K562 (cell line): ENCODE data around the gene ZNF488. TPM values are rescaled to one million over a fixed set of nuclear protein-coding genes. Genes with fewer than 3 reads are reported as not detected.

ENCODE experiments used
- ARID4B ChIP-seq: sonication (generic); formaldehyde crosslinking; IDR thresholded peaks from 2 replicates; pipeline ENCODE4 v1.8.0; 2022; ENCODE audit warnings: mild to moderate bottlenecking, missing genetic modification reagents
- BACH1 ChIP-seq: fragments of 200-800 bp; sonication (Bioruptor generic); IDR thresholded peaks from 2 replicates; pipeline ENCODE4 v1.6.1; 2016; ENCODE audit warnings: missing genetic modification characterization, missing compliant biosample characterization
- E2F3 ChIP-seq: fragments of 250-450 bp; sonication (Bioruptor Pico); IDR thresholded peaks from 2 replicates; pipeline ENCODE4 v1.4.0; 2020; ENCODE audit warnings: mild to moderate bottlenecking
- HMG20A ChIP-seq: fragments of 450-650 bp; formaldehyde crosslinking; conservative IDR thresholded peaks from 2 replicates; pipeline ENCODE4 v1.4.0; 2020; ENCODE audit warnings: mild to moderate bottlenecking, mixed read lengths
- MIER1 ChIP-seq: fragments of 450-650 bp; IDR thresholded peaks from 2 replicates; pipeline ENCODE4 v1.6.1; 2016; ENCODE audit warnings: antibody characterized with exemption, mild to moderate bottlenecking, low read depth
- RHOXF2B ChIP-seq: fragments of 250-450 bp; sonication (Bioruptor Pico); conservative IDR thresholded peaks from 2 replicates; pipeline ENCODE4 v1.5.1; 2021
- TRIM25 ChIP-seq: fragments of 450-650 bp; IDR thresholded peaks from 2 replicates; pipeline ENCODE4 v1.7.0; 2016; ENCODE audit warnings: borderline replicate concordance
- ZBTB49 ChIP-seq: sonication (generic); formaldehyde crosslinking; IDR thresholded peaks from 2 replicates; pipeline ENCODE4 v1.8.0; 2022; ENCODE audit warnings: missing genetic modification reagents, mild to moderate bottlenecking, borderline replicate concordance
- ZNF124 ChIP-seq: sonication (generic); formaldehyde crosslinking; IDR thresholded peaks from 2 replicates; pipeline ENCODE4 v1.8.1; 2022; ENCODE audit warnings: missing genetic modification reagents
- ZNF316 ChIP-seq: fragments of 450-650 bp; IDR thresholded peaks from 2 replicates; pipeline ENCODE4 v1.6.1; 2016
- ZNF511 ChIP-seq: sonication (generic); formaldehyde crosslinking; IDR thresholded peaks from 2 replicates; pipeline ENCODE4 v1.8.0; 2022; ENCODE audit warnings: mild to moderate bottlenecking, missing genetic modification reagents
- ZNF592 ChIP-seq: fragments of 450-650 bp; IDR thresholded peaks from 2 replicates; pipeline ENCODE4 v1.6.1; 2017; ENCODE audit warnings: antibody characterized with exemption, mild to moderate bottlenecking
- ZNF764 ChIP-seq: fragments of 250-450 bp; sonication (Bioruptor Pico); IDR thresholded peaks from 2 replicates; pipeline ENCODE4 v1.4.0; 2020; ENCODE audit warnings: low read depth, mild to moderate bottlenecking, moderate library complexity
- ZNF830 ChIP-seq: fragments of 250-450 bp; sonication (Bioruptor Pico); IDR thresholded peaks from 2 replicates; pipeline ENCODE4 v1.5.0; 2021; ENCODE audit warnings: mild to moderate bottlenecking
- polyA plus RNA-seq, 8 experiments: library from polyadenylated mRNA; depleted of rRNA in 4 of 8; stranded (reverse) in 5 of 8; unstranded in 3 of 8; fragments of >200 nt; fragmentation: Nextera tagmentation in 2 of 8; fragmentation: Illumina TruSeq in 1 of 8; extraction: Ambion mirVana in 2 of 8; extraction: Trizol in 1 of 8; gene quantifications; 2 replicates each; pipeline versions ENCODE4 v1.2.1 to v1.2.3, GENCODE V29; 2011 to 2014; ENCODE audit warnings: inconsistent platforms in 1 of 8, missing spikeins in 1 of 8
- total RNA-seq, 7 experiments: library from RNA; depleted of rRNA in 6 of 7; stranded (reverse); fragments of >200 nt in 6 of 7; fragmentation: Illumina TruSeq in 2 of 7; extraction: Trizol in 2 of 7; gene quantifications; 2 replicates each; pipeline versions ENCODE4 v1.2.1 to v1.2.3, GENCODE V29; 2011 to 2021; ENCODE audit warnings: low replicate concordance in 1 of 7

ZNF488 gene
- total and polyA plus RNA-seq, 9 of the 15 experiments (the other 6 are each of a cell fraction or from before 2014, with no cell fraction given): 0.03 to 0.09 (median 0.05) TPM; not detected in 3

- TF ChIP-seq TRIM25: no peak
- peak; percentile 97 for TF ChIP-seq ZNF316
- TF ChIP-seq HMG20A (CRISPR knock-in tag): no peak
- TF ChIP-seq ZNF592: peak; percentile 70; the same call in 1 of the 2 replicates
- TF ChIP-seq ZNF511 (CRISPR knock-in tag): no peak
- no peak; the same call in 1 of the 2 replicates for TF ChIP-seq ARID4B (CRISPR knock-in tag)
- no peak for TF ChIP-seq RHOXF2B (CRISPR knock-in tag)
- no peak for TF ChIP-seq ZBTB49 (CRISPR knock-in tag)
- no peak for TF ChIP-seq BACH1
- no peak for TF ChIP-seq MIER1
- no peak for TF ChIP-seq E2F3
- no peak for TF ChIP-seq ZNF830 (CRISPR knock-in tag)
- no peak for TF ChIP-seq ZNF124 (CRISPR knock-in tag)
- no peak for TF ChIP-seq ZNF764
These were observed 23.0 kb upstream of the ZNF488 start (continued) for GRCh38 chr10:47406870-47407691.
